Right atrium auricular region (tissue), 2 donors: ENCODE data around the gene SFSWAP. TPM values are rescaled to one million over a fixed set of nuclear protein-coding genes. Genes with fewer than 3 reads are reported as not detected.
"Not testable (repeated sequence)": the region's sequence is repeated elsewhere in the genome, so short reads cannot be mapped to it uniquely, and the experiment has no call there.

Experiments
- DNase-seq: peaks from one replicate; pipeline ENCODE4 v3.0.0-alpha.2; 2019; ENCODE audit warnings: low spot score
- H3K27ac ChIP-seq, 2 donors: fragments of 200-600 bp; sonication (generic); 1 replicate in 1 of 2; 2 replicates in 1 of 2; pipeline ENCODE4 v1.5.1; 2016 to 2019
- H3K27me3 ChIP-seq, 2 donors: fragments of 200-600 bp; sonication (generic); one replicate each; pipeline versions ENCODE4 v1.5.1 to v1.6.0; 2017 to 2019
- H3K36me3 ChIP-seq: fragments of 200-600 bp; sonication (generic); one replicate; pipeline ENCODE4 v1.5.1; 2016
- H3K4me1 ChIP-seq, 2 donors: fragments of 200-600 bp; sonication (generic); one replicate each; pipeline versions ENCODE4 v1.5.1 to v1.6.0; 2017 to 2019
- H3K4me3 ChIP-seq, 2 donors: fragments of 200-600 bp; sonication (generic); 1 replicate in 1 of 2; 2 replicates in 1 of 2; pipeline ENCODE4 v1.5.1; 2017 to 2019; ENCODE audit warnings: mild to moderate bottlenecking in 1 of 2, moderate library complexity in 1 of 2
- H3K9me3 ChIP-seq, 2 donors: fragments of 200-600 bp; sonication (generic); one replicate each; pipeline ENCODE4 v1.5.1; 2019
- CTCF ChIP-seq, 2 donors: fragments of 200-600 bp; sonication (generic); IDR thresholded peaks; one replicate each; pipeline ENCODE4 v1.5.1; 2019; ENCODE audit warnings: antibody characterized with exemption in 2 of 2
- total RNA-seq, 2 donors: library from RNA; depleted of rRNA; stranded (reverse); fragments of >200 nt; gene quantifications; one replicate each; pipeline ENCODE4 v1.1.0, GENCODE V29; 2016

Gene SFSWAP
- total RNA-seq, 2 donors from 2014 or later = 11.4 to 12.3 TPM

- TF ChIP-seq CTCF (IDR thresholded peaks at IDR 0.05) = no peak
- H3K4me3 ChIP-seq = no peak overlapping the region
- H3K27ac ChIP-seq = no peak overlapping the region
- H3K4me1 ChIP-seq = no peaks in the 10 kb centered on the region
- DNase-seq = no peak
- no peaks in the 10 kb centered on the region for H3K27me3 ChIP-seq
- H3K36me3 ChIP-seq = no peaks in the 10 kb centered on the region
- H3K9me3 ChIP-seq = no peaks in the 10 kb centered on the region
Measured at GRCh38 chr12:131675126-131676080, 35.5 kb upstream of the SFSWAP start.

GRCh38 chr12:131676544-131676943 is 34.3 kb upstream of the SFSWAP start:
- Histone ChIP-seq H3K27me3 (no peaks in the 10 kb centered on the region), H3K27ac (no peak overlapping the region), H3K4me3 (no peak overlapping the region), H3K36me3 (no peaks in the 10 kb centered on the region), H3K9me3 (no peaks in the 10 kb centered on the region), H3K4me1 (no peaks in the 10 kb centered on the region)
- no peak for TF ChIP-seq CTCF (IDR thresholded peaks at IDR 0.05)
- no peak for DNase-seq

GRCh38 chr12:131677067-131677466 is 33.8 kb upstream of the SFSWAP start:
- not testable (repeated sequence) for H3K27ac ChIP-seq, H3K4me3 ChIP-seq, H3K36me3 ChIP-seq, H3K9me3 ChIP-seq, DNase-seq, H3K4me1 ChIP-seq, H3K27me3 ChIP-seq

- DNase-seq = no peak
- no peaks in the 10 kb centered on the region for H3K4me1 ChIP-seq
- H3K27ac ChIP-seq = no peak overlapping the region
- H3K4me3 ChIP-seq = no peak overlapping the region
- H3K27me3 ChIP-seq = no peaks in the 10 kb centered on the region
- H3K36me3 ChIP-seq = no peaks in the 10 kb centered on the region
- TF ChIP-seq CTCF (IDR thresholded peaks at IDR 0.05) = no peak
- no peaks in the 10 kb centered on the region for H3K9me3 ChIP-seq
Measured at GRCh38 chr12:131677699-131678098, 33.2 kb upstream of the SFSWAP start.

GRCh38 chr12:131678389-131679181 is 32.3 kb upstream of the SFSWAP start:
- H3K36me3 ChIP-seq, H3K9me3 ChIP-seq, H3K27me3 ChIP-seq, H3K4me1 ChIP-seq, DNase-seq, H3K27ac ChIP-seq, H3K4me3 ChIP-seq: not testable (repeated sequence)

- not testable (repeated sequence) for H3K36me3 ChIP-seq, H3K4me1 ChIP-seq, H3K4me3 ChIP-seq, H3K9me3 ChIP-seq, H3K27me3 ChIP-seq, H3K27ac ChIP-seq, DNase-seq
Measured at GRCh38 chr12:131679186-131679585, 31.7 kb upstream of the SFSWAP start.

- H3K27me3 ChIP-seq, H3K4me3 ChIP-seq, H3K9me3 ChIP-seq, H3K4me1 ChIP-seq, H3K36me3 ChIP-seq, H3K27ac ChIP-seq, DNase-seq: not testable (repeated sequence)
Measured at GRCh38 chr12:131679816-131680215, 31.1 kb upstream of the SFSWAP start.

GRCh38 chr12:131680392-131681256 is 30.3 kb upstream of the SFSWAP start:
- not testable (repeated sequence) for H3K27ac ChIP-seq, H3K4me1 ChIP-seq, H3K9me3 ChIP-seq, H3K4me3 ChIP-seq, H3K36me3 ChIP-seq, DNase-seq, H3K27me3 ChIP-seq
